Adrenal gland (tissue), 5 donors: Measurements from ENCODE around the gene FRS2.

Source experiments
- CTCF ChIP-seq, 6 experiments: fragments of 450-650 bp in 4 of 6; fragments of 200-600 bp in 2 of 6; sonication (generic) in 1 of 6; IDR thresholded peaks; 1 replicate in 5 of 6; 2 replicates in 1 of 6; pipeline versions ENCODE4 v1.5.1 to v1.8.0; 2016 to 2021; ENCODE audit warnings: antibody characterized with exemption in 6 of 6, mild to moderate bottlenecking in 2 of 6, moderate library complexity in 1 of 6
- POLR2A ChIP-seq, 2 donors: fragments of 450-650 bp; IDR thresholded peaks; one replicate each; pipeline ENCODE4 v1.6.1; 2017; ENCODE audit warnings: antibody characterized with exemption in 2 of 2, mild to moderate bottlenecking in 2 of 2, moderate library complexity in 1 of 2
- donor health status: DM: no; HTN: no; CAD: no.

DNA sequence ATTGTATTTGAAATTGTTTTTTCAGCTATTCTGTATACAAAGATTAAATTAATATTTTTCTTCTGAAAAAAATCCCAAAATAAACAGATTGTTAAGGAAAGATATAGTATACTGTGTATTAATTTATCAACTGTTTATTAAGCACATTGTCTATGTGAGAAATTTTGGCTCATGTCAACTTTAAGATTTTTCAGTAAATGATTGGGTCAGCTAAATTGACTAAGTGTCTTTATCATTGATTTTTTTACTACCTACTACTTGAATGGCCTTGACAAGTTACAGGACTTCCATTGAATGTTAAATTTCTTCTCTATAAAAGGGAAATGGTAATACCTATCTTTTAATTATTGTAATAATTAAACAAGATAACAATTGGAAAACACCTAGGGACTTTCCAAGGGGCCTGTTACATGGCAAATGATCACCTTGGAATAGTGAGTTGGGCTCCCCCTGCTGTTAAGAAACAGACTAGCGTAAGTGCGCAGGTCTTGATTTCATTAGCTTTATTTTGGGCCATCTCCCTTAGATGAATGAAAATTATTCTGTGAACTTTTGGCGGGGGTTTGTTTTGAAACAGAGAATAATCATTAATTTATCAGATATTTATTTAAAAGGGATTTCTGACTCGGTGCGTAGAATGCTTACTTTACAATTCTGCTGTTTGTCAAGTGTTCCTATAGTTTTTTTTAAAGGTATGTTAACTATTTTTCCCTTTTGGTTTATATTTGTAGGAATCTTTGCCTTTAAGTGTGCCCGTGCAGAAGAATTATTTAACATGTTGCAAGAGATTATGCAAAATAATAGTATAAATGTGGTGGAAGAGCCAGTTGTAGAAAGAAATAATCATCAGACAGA lies 100.6 kb downstream of the FRS2 start:
- TF ChIP-seq CTCF (IDR thresholded peaks at IDR 0.05) (peak; percentile 70 to 85 (median 80)), POLR2A (IDR thresholded peaks at IDR 0.05) (no peak)
